Anterior cingulate cortex (tissue), 58 donors: Measurements from ENCODE around the gene HSP90AB1.

ENCODE experiments used
- DNase-seq, 58 donors: peaks; one replicate each; lab custom pipeline; 2025; lab: John Stamatoyannopoulos, UW

Gene HSP90AB1

GRCh38 chr6:44253307-44254101 lies 6.6 kb downstream of the HSP90AB1 start:
- DNase-seq: peak in 2 of 58 donors; percentile 16 to 26

GRCh38 chr6:44254191-44255104 lies 7.5 kb downstream of the HSP90AB1 start:
- peak in 1 of 58 donors; percentile 58 for DNase-seq

GRCh38 chr6:44255105-44255808 lies 8.4 kb downstream of the HSP90AB1 start:
- peak in 2 of 58 donors; percentile 34 to 54 for DNase-seq

GRCh38 chr6:44255871-44256774 lies 9.2 kb downstream of the HSP90AB1 start:
- peak in 1 of 58 donors; percentile 61 for DNase-seq

GRCh38 chr6:44256775-44257024 lies 9.8 kb downstream of the HSP90AB1 start:
- peak in 1 of 58 donors; percentile 90 for DNase-seq

GRCh38 chr6:44257025-44257752 lies 10.3 kb downstream of the HSP90AB1 start, which contains the start of gene SLC35B2:
SLC35B2 (minus strand) TSS chr6:44257528; CDS start chr6:44257410, 118 bp downstream.
- peak in 57 of 58 donors; percentile 18 to 94 (median 87) for DNase-seq

- peak in 1 of 58 donors; percentile 67 for DNase-seq
Observed at GRCh38 chr6:44257753-44258324, 10.9 kb downstream of the HSP90AB1 start.

GRCh38 chr6:44258325-44258863 lies 11.5 kb downstream of the HSP90AB1 start:
- DNase-seq: no peak

GRCh38 chr6:44258921-44259320 lies 12.0 kb downstream of the HSP90AB1 start:
- no peak for DNase-seq

- DNase-seq: no peak
Observed at GRCh38 chr6:44260011-44260410, 13.1 kb downstream of the HSP90AB1 start.

- no peak for DNase-seq
Observed at GRCh38 chr6:44260451-44261297, 13.8 kb downstream of the HSP90AB1 start.

- DNase-seq: no peak
Observed at GRCh38 chr6:44261581-44261980, 14.7 kb downstream of the HSP90AB1 start.

GRCh38 chr6:44262467-44263353 lies 15.8 kb downstream of the HSP90AB1 start:
- no peak for DNase-seq

- DNase-seq: no peak
Observed at GRCh38 chr6:44263354-44264100, 16.6 kb downstream of the HSP90AB1 start.

- peak in 3 of 58 donors; percentile 19 to 23 (median 21) for DNase-seq
Observed at GRCh38 chr6:44264154-44265006, 17.5 kb downstream of the HSP90AB1 start.
